GF-D8 (cell line): ENCODE data around the gene ADAMTS17.

Experiments
- DNase-seq: peaks from one replicate; lab custom pipeline; 2025; lab: John Stamatoyannopoulos, UW

Gene ADAMTS17

GRCh38 chr15:100131321-100132224 lies 210.2 kb downstream of the ADAMTS17 start:
- no peak for DNase-seq

- no peak for DNase-seq
Measured at GRCh38 chr15:100129677-100130076, 212.1 kb downstream of the ADAMTS17 start.

- no peak for DNase-seq
Measured at GRCh38 chr15:100125401-100126191, 216.2 kb downstream of the ADAMTS17 start.

- no peak for DNase-seq
Measured at GRCh38 chr15:100124936-100125335, 216.8 kb downstream of the ADAMTS17 start.

- DNase-seq: no peak
Measured at GRCh38 chr15:100124361-100124760, 217.4 kb downstream of the ADAMTS17 start.

GRCh38 chr15:100123611-100124010 lies 218.2 kb downstream of the ADAMTS17 start:
- DNase-seq: no peak

- DNase-seq: no peak
Measured at GRCh38 chr15:100121285-100121684, 220.5 kb downstream of the ADAMTS17 start.

- DNase-seq: no peak
Measured at GRCh38 chr15:100120111-100120510, 221.7 kb downstream of the ADAMTS17 start.

- DNase-seq: no peak
Measured at GRCh38 chr15:100118546-100118945, 223.2 kb downstream of the ADAMTS17 start.

- no peak for DNase-seq
Measured at GRCh38 chr15:100116416-100117190, 225.2 kb downstream of the ADAMTS17 start.

GRCh38 chr15:100115711-100116090 lies 226.1 kb downstream of the ADAMTS17 start:
- no peak for DNase-seq

- DNase-seq: no peak
Measured at GRCh38 chr15:100115066-100115710, 226.6 kb downstream of the ADAMTS17 start.

GRCh38 chr15:100114571-100114970 lies 227.2 kb downstream of the ADAMTS17 start:
- no peak for DNase-seq

GRCh38 chr15:100114100-100114499 lies 227.7 kb downstream of the ADAMTS17 start:
- DNase-seq: no peak

GRCh38 chr15:100113351-100114080 lies 228.3 kb downstream of the ADAMTS17 start:
- no peak for DNase-seq

GRCh38 chr15:100112636-100113305 lies 229.0 kb downstream of the ADAMTS17 start:
- no peak for DNase-seq

- no peak for DNase-seq
Measured at GRCh38 chr15:100112061-100112420, 229.7 kb downstream of the ADAMTS17 start.

- peak; percentile 6 for DNase-seq
Measured at GRCh38 chr15:100111125-100112060, 230.4 kb downstream of the ADAMTS17 start.

- no peak for DNase-seq
Measured at GRCh38 chr15:100109486-100110035, 232.2 kb downstream of the ADAMTS17 start.
